ENCODE measurements around the gene USP32. TPM values are rescaled to one million over a fixed set of nuclear protein-coding genes. Genes with fewer than 3 reads are reported as not detected.

Gene USP32
- total RNA-seq, 2 donors from 2014 or later = 54.1 to 74.3 TPM

- Mint-ChIP-seq H3K27ac (no peak overlapping the region), H3K4me1 (peaks cover 6% of the 10 kb centered on the region), H3K4me3 (no peak overlapping the region), H3K36me3 (ENCODE audit: low read depth) (no peaks in the 10 kb centered on the region), H3K27me3 (ENCODE audit: insufficient read depth) (no peaks in the 10 kb centered on the region), H3K9me3 (no peaks in the 10 kb centered on the region)
- H3K4me1 ChIP-seq (ENCODE audit: control insufficient read depth, insufficient read depth, low read length) = no peaks in the 10 kb centered on the region
- H3K27ac ChIP-seq (ENCODE audit: low read depth, low read length) = no peak overlapping the region
- no peak overlapping the region for H3K9ac ChIP-seq (ENCODE audit: extremely low read depth, low read length, poor library complexity, severe bottlenecking)
- WGBS, 2 experiments (ENCODE audit: insufficient coverage in 1 of 2, insufficient read length in 1 of 2) = 83 to 96% methylated on average over 1 of the region's 2 CpGs
- H3K27me3 ChIP-seq (ENCODE audit: control insufficient read depth, insufficient read depth, low read length, poor library complexity, severe bottlenecking) = no peaks in the 10 kb centered on the region
- TF ChIP-seq, protein P1, sequence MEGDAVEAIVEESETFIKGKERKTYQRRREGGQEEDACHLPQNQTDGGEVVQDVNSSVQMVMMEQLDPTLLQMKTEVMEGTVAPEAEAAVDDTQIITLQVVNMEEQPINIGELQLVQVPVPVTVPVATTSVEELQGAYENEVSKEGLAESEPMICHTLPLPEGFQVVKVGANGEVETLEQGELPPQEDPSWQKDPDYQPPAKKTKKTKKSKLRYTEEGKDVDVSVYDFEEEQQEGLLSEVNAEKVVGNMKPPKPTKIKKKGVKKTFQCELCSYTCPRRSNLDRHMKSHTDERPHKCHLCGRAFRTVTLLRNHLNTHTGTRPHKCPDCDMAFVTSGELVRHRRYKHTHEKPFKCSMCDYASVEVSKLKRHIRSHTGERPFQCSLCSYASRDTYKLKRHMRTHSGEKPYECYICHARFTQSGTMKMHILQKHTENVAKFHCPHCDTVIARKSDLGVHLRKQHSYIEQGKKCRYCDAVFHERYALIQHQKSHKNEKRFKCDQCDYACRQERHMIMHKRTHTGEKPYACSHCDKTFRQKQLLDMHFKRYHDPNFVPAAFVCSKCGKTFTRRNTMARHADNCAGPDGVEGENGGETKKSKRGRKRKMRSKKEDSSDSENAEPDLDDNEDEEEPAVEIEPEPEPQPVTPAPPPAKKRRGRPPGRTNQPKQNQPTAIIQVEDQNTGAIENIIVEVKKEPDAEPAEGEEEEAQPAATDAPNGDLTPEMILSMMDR (conservative IDR thresholded peaks at IDR 0.05) = no peak
- no peak overlapping the region for H3K4me3 ChIP-seq (ENCODE audit: low read length)
- H3K9me3 ChIP-seq (ENCODE audit: control insufficient read depth, low read length) = no peaks in the 10 kb centered on the region
- no peaks in the 10 kb centered on the region for H3K36me3 ChIP-seq (ENCODE audit: control insufficient read depth, insufficient read depth, low read length)
- no peak for DNase-seq
Measured at GRCh38 chr17:60416368-60416925, 24.5 kb upstream of the USP32 start.

GRCh38 chr17:60415146-60415545 lies 23.2 kb upstream of the USP32 start:
- H3K4me3 Mint-ChIP-seq = no peak overlapping the region
- no peak overlapping the region for H3K27ac Mint-ChIP-seq
- H3K27me3 ChIP-seq (ENCODE audit: control insufficient read depth, insufficient read depth, low read length, poor library complexity, severe bottlenecking) = no peaks in the 10 kb centered on the region
- H3K4me3 ChIP-seq (ENCODE audit: low read length) = no peak overlapping the region
- no peaks in the 10 kb centered on the region for H3K9me3 ChIP-seq (ENCODE audit: control insufficient read depth, low read length)
- no peak overlapping the region for H3K27ac ChIP-seq (ENCODE audit: low read depth, low read length)
- no peak overlapping the region for H3K9ac ChIP-seq (ENCODE audit: extremely low read depth, low read length, poor library complexity, severe bottlenecking)
- H3K36me3 ChIP-seq (ENCODE audit: control insufficient read depth, insufficient read depth, low read length) = no peaks in the 10 kb centered on the region
- no peaks in the 10 kb centered on the region for H3K4me1 ChIP-seq (ENCODE audit: control insufficient read depth, insufficient read depth, low read length)
- no peaks in the 10 kb centered on the region for H3K36me3 Mint-ChIP-seq (ENCODE audit: low read depth)
- TF ChIP-seq, protein P1 (conservative IDR thresholded peaks at IDR 0.05) = no peak
- 89 to 93% methylated on average over 1 of the region's 1 CpG for WGBS, 2 experiments (ENCODE audit: insufficient coverage in 1 of 2, insufficient read length in 1 of 2)
- DNase-seq = no peak
- H3K4me1 Mint-ChIP-seq = peaks cover 4% of the 10 kb centered on the region
- H3K27me3 Mint-ChIP-seq (ENCODE audit: insufficient read depth) = no peaks in the 10 kb centered on the region
- peaks cover under 1% of the 10 kb centered on the region for H3K9me3 Mint-ChIP-seq

DNA sequence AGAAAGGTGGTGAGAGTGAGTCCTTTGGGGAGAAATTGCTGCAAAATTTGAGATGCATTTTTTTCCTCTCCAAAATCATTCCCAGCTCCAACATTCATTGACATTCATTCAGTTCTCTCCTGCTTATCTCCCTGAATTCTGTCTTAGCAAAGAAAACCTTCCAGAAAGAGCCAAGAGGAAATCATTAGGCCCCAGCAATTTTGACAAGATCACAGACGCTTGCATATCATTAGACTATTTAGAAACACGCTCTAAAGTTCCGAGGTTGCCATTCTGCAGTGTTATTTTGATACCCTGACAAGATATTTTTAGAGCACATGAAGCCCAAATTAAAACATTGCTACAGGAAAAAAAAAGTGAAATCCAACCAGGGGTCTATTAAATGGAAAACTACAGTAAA lies 20.8 kb upstream of the USP32 start:
- peaks cover 9% of the 10 kb centered on the region for H3K9me3 Mint-ChIP-seq
- H3K27me3 ChIP-seq (ENCODE audit: control insufficient read depth, insufficient read depth, low read length, poor library complexity, severe bottlenecking) = no peaks in the 10 kb centered on the region
- 91 to 97% methylated on average over 3 of the region's 3 CpGs for WGBS, 2 experiments (ENCODE audit: insufficient coverage in 1 of 2, insufficient read length in 1 of 2)

More for the DNA sequence above, 20.8 kb upstream of the USP32 start:
- Mint-ChIP-seq H3K27ac (no peak overlapping the region), H3K4me1 (peaks cover 4% of the 10 kb centered on the region), H3K4me3 (no peak overlapping the region), H3K27me3 (ENCODE audit: insufficient read depth) (no peaks in the 10 kb centered on the region), H3K36me3 (ENCODE audit: low read depth) (no peaks in the 10 kb centered on the region)
- no peaks in the 10 kb centered on the region for H3K4me1 ChIP-seq (ENCODE audit: control insufficient read depth, insufficient read depth, low read length)
- H3K9ac ChIP-seq (ENCODE audit: extremely low read depth, low read length, poor library complexity, severe bottlenecking) = no peak overlapping the region
- DNase-seq = no peak
- H3K36me3 ChIP-seq (ENCODE audit: control insufficient read depth, insufficient read depth, low read length) = no peaks in the 10 kb centered on the region
- TF ChIP-seq, protein P1 (conservative IDR thresholded peaks at IDR 0.05) = no peak
- no peak overlapping the region for H3K27ac ChIP-seq (ENCODE audit: low read depth, low read length)
- H3K9me3 ChIP-seq (ENCODE audit: control insufficient read depth, low read length) = no peaks in the 10 kb centered on the region
- no peak overlapping the region for H3K4me3 ChIP-seq (ENCODE audit: low read length)

Measured in endodermal cell (in vitro differentiated cells).